ENCODE results near the gene PHLDA3. TPM values are rescaled to one million over a fixed set of nuclear protein-coding genes. Genes with fewer than 3 reads are reported as not detected.

Gene PHLDA3
- total and polyA plus RNA-seq, 7 donors = 3.2 to 135 (median 93.4) TPM

DNA sequence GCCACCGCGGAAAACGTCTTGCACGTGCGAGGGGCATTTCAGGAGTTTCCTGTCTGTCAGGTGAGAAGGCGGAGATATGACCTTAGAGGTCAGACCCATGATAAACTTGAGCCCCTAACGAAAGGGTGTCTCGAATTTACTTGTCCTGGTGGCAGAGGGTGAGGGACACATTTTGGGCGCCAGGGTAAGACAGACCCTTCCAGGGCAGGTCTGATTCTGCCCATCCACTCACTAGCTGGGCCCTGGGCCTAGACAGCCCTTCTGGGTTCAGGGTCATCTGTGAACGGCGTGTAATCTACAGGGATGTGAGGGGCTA lies 38.3 kb upstream of the PHLDA3 start:
- Histone ChIP-seq H3K9me3 (no peaks in the 10 kb centered on the region), H3K4me1 (peaks cover 0 to 63% (median 47%) of the 10 kb centered on the region in 4 donors), H3K4me3 (peak overlapping the region; percentile 71 to 92 (median 78)), H3K36me3 (peaks cover 0 to 9% (median 4%) of the 10 kb centered on the region in 4 donors), H3K27ac (peak overlapping the region; percentile 92 to 98 (median 96)), H3K27me3 (no peaks in the 10 kb centered on the region)
- TF ChIP-seq EP300 (IDR thresholded peaks at IDR 0.05) (no peak), POLR2A (IDR thresholded peaks at IDR 0.05) (no peak), POLR2AphosphoS5 (IDR thresholded peaks at IDR 0.05) (no peak)
- TF ChIP-seq, protein P1, sequence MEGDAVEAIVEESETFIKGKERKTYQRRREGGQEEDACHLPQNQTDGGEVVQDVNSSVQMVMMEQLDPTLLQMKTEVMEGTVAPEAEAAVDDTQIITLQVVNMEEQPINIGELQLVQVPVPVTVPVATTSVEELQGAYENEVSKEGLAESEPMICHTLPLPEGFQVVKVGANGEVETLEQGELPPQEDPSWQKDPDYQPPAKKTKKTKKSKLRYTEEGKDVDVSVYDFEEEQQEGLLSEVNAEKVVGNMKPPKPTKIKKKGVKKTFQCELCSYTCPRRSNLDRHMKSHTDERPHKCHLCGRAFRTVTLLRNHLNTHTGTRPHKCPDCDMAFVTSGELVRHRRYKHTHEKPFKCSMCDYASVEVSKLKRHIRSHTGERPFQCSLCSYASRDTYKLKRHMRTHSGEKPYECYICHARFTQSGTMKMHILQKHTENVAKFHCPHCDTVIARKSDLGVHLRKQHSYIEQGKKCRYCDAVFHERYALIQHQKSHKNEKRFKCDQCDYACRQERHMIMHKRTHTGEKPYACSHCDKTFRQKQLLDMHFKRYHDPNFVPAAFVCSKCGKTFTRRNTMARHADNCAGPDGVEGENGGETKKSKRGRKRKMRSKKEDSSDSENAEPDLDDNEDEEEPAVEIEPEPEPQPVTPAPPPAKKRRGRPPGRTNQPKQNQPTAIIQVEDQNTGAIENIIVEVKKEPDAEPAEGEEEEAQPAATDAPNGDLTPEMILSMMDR (IDR thresholded peaks at IDR 0.05) = no peak
- 13 to 24% methylated on average over 11 of the region's 11 CpGs for WGBS, 2 donors
- intact Hi-C loops (cut with DNase I) = no loop called here
- no peak for DNase-seq

DNA sequence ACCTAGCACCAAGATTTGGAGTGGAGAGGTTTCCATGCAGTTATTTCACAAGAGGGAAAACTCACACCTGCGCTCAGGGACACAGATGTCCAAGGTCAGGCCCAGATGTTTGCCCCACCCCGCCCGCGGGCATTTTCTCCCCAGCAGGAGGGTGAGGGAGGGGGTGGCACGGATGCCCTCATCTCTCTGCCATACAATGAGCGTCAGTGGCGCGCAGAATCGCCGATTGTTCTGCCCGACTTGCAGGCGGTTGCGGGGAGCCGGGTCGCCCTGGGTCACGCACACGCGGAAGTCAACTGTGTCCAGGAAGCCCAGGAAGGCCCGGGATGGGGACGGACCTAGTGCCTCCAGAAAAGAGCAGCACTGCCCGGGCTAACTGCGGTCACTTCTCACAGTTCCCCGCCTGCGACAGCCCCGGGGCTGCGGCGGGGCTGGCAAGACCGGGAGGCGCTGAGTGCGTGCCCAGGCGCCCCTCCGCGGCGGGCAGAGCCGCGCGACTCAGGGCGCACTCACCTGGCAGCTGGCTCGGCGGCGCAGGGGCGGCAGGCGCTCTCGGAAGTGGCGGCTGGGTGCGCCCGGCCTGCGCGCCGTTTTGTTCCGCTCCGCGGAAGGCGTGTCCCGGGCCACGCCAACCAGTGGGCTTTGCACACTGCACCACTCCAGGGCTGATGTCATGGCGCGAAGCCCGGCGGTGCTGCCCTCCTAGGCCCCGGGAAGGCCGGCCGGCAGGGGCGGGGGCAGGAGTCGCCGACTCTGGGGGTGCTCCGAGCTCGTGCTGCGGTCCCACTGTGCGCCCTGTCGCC lies 37.8 kb upstream of the PHLDA3 start, which contains the start of gene CSRP1:
Gene CSRP1 (minus strand): TSS at position 567 of the 803 bp plus-strand sequence. CDS start 10,820 bp downstream, outside the sequence.
- H3K36me3 ChIP-seq = peaks cover 0 to 9% (median 4%) of the 10 kb centered on the region in 4 donors
- H3K9me3 ChIP-seq = no peaks in the 10 kb centered on the region
- peak; percentile 67 to 77 for TF ChIP-seq POLR2A (IDR thresholded peaks at IDR 0.05)
- peak; percentile 93 to 99 (median 97) for TF ChIP-seq POLR2AphosphoS5 (IDR thresholded peaks at IDR 0.05)
- TF ChIP-seq, protein P1 (IDR thresholded peaks at IDR 0.05) = no peak
- TF ChIP-seq EP300 (IDR thresholded peaks at IDR 0.05) = peak in 1 of 4 donors; percentile 7
- WGBS, 2 donors = 1% methylated on average over 71 of the region's 71 CpGs
- no peaks in the 10 kb centered on the region for H3K27me3 ChIP-seq
- peak; percentile 97 for DNase-seq
- peak within 1 kb of the TSS; percentile 71 to 92 (median 78) for H3K4me3 ChIP-seq
- intact Hi-C loops (cut with DNase I) = no loop called here
- H3K27ac ChIP-seq = peak within 1 kb of the TSS; percentile 92 to 98 (median 96)
- peaks cover 0 to 63% (median 45%) of the 10 kb centered on the region in 4 donors for H3K4me1 ChIP-seq

- no peaks in the 10 kb centered on the region for H3K9me3 ChIP-seq
- peak overlapping the region; percentile 92 to 98 (median 96) for H3K27ac ChIP-seq
- TF ChIP-seq, protein P1 (IDR thresholded peaks at IDR 0.05) = no peak
- TF ChIP-seq POLR2A (IDR thresholded peaks at IDR 0.05) (peak in 1 of 2 donors; percentile 19), EP300 (IDR thresholded peaks at IDR 0.05) (no peak), POLR2AphosphoS5 (IDR thresholded peaks at IDR 0.05) (peak in 1 of 4 donors; percentile 7)
- H3K36me3 ChIP-seq = peaks cover 0 to 9% (median 4%) of the 10 kb centered on the region in 4 donors
- peak; percentile 67 for DNase-seq
- H3K4me3 ChIP-seq = peak overlapping the region; percentile 71 to 92 (median 78)
- 40 to 61% methylated on average over 3 of the region's 3 CpGs for WGBS, 2 donors
- H3K4me1 ChIP-seq = peaks cover 0 to 63% (median 46%) of the 10 kb centered on the region in 4 donors
- no peaks in the 10 kb centered on the region for H3K27me3 ChIP-seq
- intact Hi-C loops (cut with DNase I) = no loop called here
These were observed 37.1 kb upstream of the PHLDA3 start for GRCh38 chr1:201506092-201506491.

DNA sequence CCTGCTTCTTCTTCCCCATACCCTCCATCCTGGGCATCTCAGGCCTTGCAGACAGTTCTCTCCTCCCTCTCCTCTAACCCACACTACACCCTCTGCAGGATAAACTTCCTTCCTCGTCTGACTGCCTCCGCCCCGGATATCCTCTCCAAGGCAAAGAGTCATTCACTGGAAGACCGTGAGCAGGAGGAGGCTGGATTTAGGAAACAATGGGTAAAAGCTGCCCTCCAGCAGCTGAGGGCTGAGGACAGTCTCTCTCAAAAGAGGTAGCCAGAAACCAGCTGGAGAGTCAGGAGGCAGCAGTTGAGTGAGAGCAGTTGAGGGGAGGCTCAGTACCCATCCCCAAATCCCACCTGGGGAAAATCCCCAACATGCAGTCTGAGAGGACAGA lies 36.5 kb upstream of the PHLDA3 start:
- TF ChIP-seq EP300 (IDR thresholded peaks at IDR 0.05) (no peak), POLR2A (IDR thresholded peaks at IDR 0.05) (peak; percentile 22 to 61), POLR2AphosphoS5 (IDR thresholded peaks at IDR 0.05) (peak; percentile 37 to 73 (median 66))
- no peaks in the 10 kb centered on the region for H3K9me3 ChIP-seq
- DNase-seq = peak; percentile 78
- intact Hi-C loops (cut with DNase I) = no loop called here
- 6 to 11% methylated on average over 4 of the region's 4 CpGs for WGBS, 2 donors
- peak overlapping the region; percentile 92 to 98 (median 96) for H3K27ac ChIP-seq
- peak overlapping the region; percentile 71 to 92 (median 78) for H3K4me3 ChIP-seq
- H3K27me3 ChIP-seq = no peaks in the 10 kb centered on the region
- peaks cover 0 to 9% (median 4%) of the 10 kb centered on the region in 4 donors for H3K36me3 ChIP-seq
- peaks cover 0 to 69% (median 52%) of the 10 kb centered on the region in 4 donors for H3K4me1 ChIP-seq

All from sigmoid colon (tissue), 7 donors.